HepG2 (cell line): ENCODE measurements around the gene DNAAF3. TPM values are rescaled to one million over a fixed set of nuclear protein-coding genes. Genes with fewer than 3 reads are reported as not detected.

Source experiments
- ATAC-seq: fragments of 200-7000 bp; cut with Tn5 transposase; 3 replicates; pipeline ENCODE4 v1.9.1; 2020; ENCODE audit warnings: mild to moderate bottlenecking, moderate library complexity
- BruUV-seq: library from RNA; stranded (reverse); fragments of 400-500 nt; replicated peaks from 2 replicates; lab custom pipeline; 2021; lab: Mats Ljungman, UMichigan
- CTCF ChIA-PET: fragments of 300-600 bp; formaldehyde crosslinking; extraction: SDS; loops from one replicate; lab custom pipeline; 2021; ENCODE audit warnings: low total read pairs, inconsistent platforms, low intra/inter-chr PET ratio; lab: Yijun Ruan, JAX
- POLR2A ChIA-PET: fragments of 350-600 bp; sonication (Branson Sonifier 250); formaldehyde crosslinking; loops from one replicate; lab custom pipeline; 2020; ENCODE audit warnings: antibody characterized with exemption, inconsistent platforms; lab: Yijun Ruan, JAX
- DNase-seq: peaks from one replicate; pipeline ENCODE4 v3.0.0-alpha.2; 2015; ENCODE audit warnings: low spot score
- FAIRE-seq: peaks from 3 replicates; lab custom pipeline; 2011; peaks lifted over from hg19 to GRCh38; lab: Jason Lieb, UNC
- H2AFZ ChIP-seq: one replicate; pipeline ENCODE4 v1.6.1; 2011; ENCODE audit warnings: low read length, inconsistent platforms
- H3K27ac ChIP-seq: fragments of 300-600 bp; 3 replicates; pipeline ENCODE4 v1.8.0; 2011; ENCODE audit warnings: mixed run types, mild to moderate bottlenecking, mixed read lengths, low read length, inconsistent platforms; ENCODE audit not compliant: insufficient read depth; ENCODE audit errors: extremely low read length
- H3K27me3 ChIP-seq, 2 experiments: fragments of 200-600 bp in 1 of 2; 2 replicates in 1 of 2; 3 replicates in 1 of 2; pipeline versions ENCODE4 v1.6.0 to v1.8.0; 2011; ENCODE audit warnings: low read length in 2 of 2, mild to moderate bottlenecking in 2 of 2, moderate library complexity in 2 of 2, inconsistent platforms in 1 of 2; ENCODE audit not compliant: insufficient read depth in 2 of 2, control insufficient read depth in 1 of 2
- H3K36me3 ChIP-seq, 2 experiments: fragments of 200-600 bp in 1 of 2; replicated peaks in 1 of 2; 2 replicates in 1 of 2; 3 replicates in 1 of 2; pipeline versions ENCODE4 v1.5.1 to v1.8.0; 2011; ENCODE audit warnings: low read length in 2 of 2, inconsistent platforms in 1 of 2; ENCODE audit not compliant: insufficient read depth in 2 of 2, control insufficient read depth in 1 of 2
- H3K4me1 ChIP-seq: 2 replicates; pipeline ENCODE4 v1.5.1; 2012; ENCODE audit warnings: low read length, inconsistent platforms; ENCODE audit not compliant: insufficient read depth
- H3K4me2 ChIP-seq: 2 replicates; pipeline ENCODE4 v1.6.0; 2011; ENCODE audit warnings: low read depth, low read length, inconsistent platforms
- H3K4me3 ChIP-seq, 3 experiments: fragments of 200-600 bp in 1 of 3; sonication (generic), shearing (Covaris generic) in 1 of 3; replicated peaks in 1 of 3; 2 replicates each; pipeline ENCODE4 v1.5.1; 2011 to 2016; ENCODE audit warnings: low read length in 3 of 3, inconsistent platforms in 2 of 3, low read depth in 2 of 3, mild to moderate bottlenecking in 2 of 3, control low read depth in 1 of 3, mixed read lengths in 1 of 3; ENCODE audit not compliant: insufficient read depth in 1 of 3
- H3K79me2 ChIP-seq: one replicate; pipeline ENCODE4 v1.6.1; 2011; ENCODE audit warnings: low read length, inconsistent platforms; ENCODE audit not compliant: insufficient read depth
- H3K9ac ChIP-seq: 2 replicates; pipeline ENCODE4 v1.6.0; 2011; ENCODE audit warnings: mild to moderate bottlenecking, low read depth, low read length, inconsistent platforms; ENCODE audit not compliant: insufficient read depth
- H3K9me3 ChIP-seq: 2 replicates; pipeline ENCODE4 v1.5.1; 2012; ENCODE audit warnings: mild to moderate bottlenecking, low read length
- H4K20me1 ChIP-seq: 2 replicates; pipeline ENCODE4 v1.6.0; 2011; ENCODE audit warnings: inconsistent platforms, mild to moderate bottlenecking, low read length, moderate library complexity; ENCODE audit not compliant: insufficient read depth
- AGO2 ChIP-seq: fragments of 200-400 bp; formaldehyde crosslinking; optimal IDR thresholded peaks from 2 replicates; pipeline ENCODE3; 2017; ENCODE audit warnings: mild to moderate bottlenecking, low read depth, low read length, moderate library complexity
- FOXO4 ChIP-seq: sonication (generic); formaldehyde crosslinking; conservative IDR thresholded peaks from 2 replicates; pipeline ENCODE4 v1.8.1; 2023; ENCODE audit warnings: missing genetic modification reagents
- LRRFIP1 ChIP-seq: sonication (generic); formaldehyde crosslinking; conservative IDR thresholded peaks from 2 replicates; pipeline ENCODE4 v1.4.0; 2020; ENCODE audit warnings: missing genetic modification reagents
- MAX ChIP-seq: IDR thresholded peaks from 2 replicates; pipeline ENCODE4 v1.6.1; 2012; ENCODE audit warnings: inconsistent platforms
- PHF8 ChIP-seq: sonication (generic); formaldehyde crosslinking; IDR thresholded peaks from 2 replicates; pipeline ENCODE4 v1.5.0; 2020; ENCODE audit warnings: missing genetic modification reagents
- TSC22D2 ChIP-seq: sonication (generic); formaldehyde crosslinking; IDR thresholded peaks from 2 replicates; pipeline ENCODE4 v1.5.1; 2020; ENCODE audit warnings: missing genetic modification reagents, mild to moderate bottlenecking, borderline replicate concordance
- ZBTB8A ChIP-seq: sonication (generic); formaldehyde crosslinking; IDR thresholded peaks from 2 replicates; pipeline ENCODE4 v1.4.0; 2020; ENCODE audit warnings: mild to moderate bottlenecking, low read depth, missing genetic modification reagents, borderline replicate concordance
- ZNF619 ChIP-seq: sonication (generic); formaldehyde crosslinking; IDR thresholded peaks from 2 replicates; pipeline ENCODE4 v1.4.0; 2020; ENCODE audit warnings: mild to moderate bottlenecking, missing genetic modification reagents
- WGBS: methylation state at CpG from one replicate; pipeline ENCODE4 v1.1.6; 2017; ENCODE audit warnings: low lambda C conversion rate; 5-methylcytosine and 5-hydroxymethylcytosine counted together
- in situ Hi-C: cut with HindIII; loops from 2 replicates; pipeline ENCODE4 v1.10.0; 2017; ENCODE audit warnings: low pct_unique_long_range_greater_than_20kb; ENCODE audit not compliant: extremely low pct_ligation_motif_present
- intact Hi-C: fragments of 100-400 bp; cut with micrococcal nuclease; formaldehyde crosslinking; loops from one replicate; pipeline ENCODE4 v1.10.0; 2022; ENCODE audit not compliant: unreplicated experiment
- polyA plus RNA-seq, 8 experiments: library from polyadenylated mRNA; depleted of rRNA in 3 of 8; stranded (reverse) in 7 of 8; unstranded in 1 of 8; fragments of >200 nt; fragmentation: Illumina TruSeq in 4 of 8; extraction: Trizol in 4 of 8; gene quantifications; 2 replicates each; pipeline versions ENCODE4 v1.2.1 to v1.2.3, GENCODE V29; 2011 to 2016; ENCODE audit warnings: low read depth in 4 of 8, missing spikeins in 1 of 8, mixed read lengths in 1 of 8; ENCODE audit not compliant: insufficient read depth in 1 of 8
- total RNA-seq, 5 experiments: library from RNA; depleted of rRNA; stranded (reverse); fragments of >200 nt; fragmentation: Illumina TruSeq; extraction: Trizol; gene quantifications; 2 replicates each; pipeline ENCODE4 v1.2.3, GENCODE V29; 2016; ENCODE audit warnings: low read depth in 1 of 5

Gene DNAAF3
- total and polyA plus RNA-seq, 2 of the 13 experiments (the other 11 are each of a cell fraction or from before 2014, with no cell fraction given) = 0.30 to 0.40 TPM

- in situ Hi-C loops (no loop called here), intact Hi-C loops (no loop called here)
- no peaks in the 10 kb centered on the region for H3K9me3 ChIP-seq
- H3K4me2 ChIP-seq = 0 out of 2 replicates have a peak overlapping the region, but pooled peaks have one; percentile 18
- no peak overlapping the region for H3K4me3 ChIP-seq
- no peak for ATAC-seq
- no peaks in the 10 kb centered on the region for H3K36me3 ChIP-seq
- H3K27ac ChIP-seq = no peak overlapping the region
- no peaks in the 10 kb centered on the region for H4K20me1 ChIP-seq
- H3K27me3 ChIP-seq = peaks cover 0 to 29% of the 10 kb centered on the region in 2 experiments; a peak in 2 of 5 replicates
- H3K9ac ChIP-seq = no peak overlapping the region
- H3K79me2 ChIP-seq = no peaks in the 10 kb centered on the region
- no peak for DNase-seq
- ChIA-PET POLR2A (interaction anchor here (0.6 to 0.9 kb wide), 3 partner anchors 12 to 394 kb away, joined by 3 read pairs; no protein-coding TSS in a partner anchor), CTCF (interaction anchor here (0.8 kb wide), 1 partner anchor 18 kb away, joined by 3 read pairs; no protein-coding TSS in a partner anchor)
- no peak for FAIRE-seq
- 36% methylated on average over 8 of the region's 18 CpGs for WGBS
- TF ChIP-seq ZNF619 (CRISPR knock-in tag) (no peak), LRRFIP1 (CRISPR knock-in tag) (no peak), AGO2 (no peak), MAX (no peak), TSC22D2 (CRISPR knock-in tag) (no peak), FOXO4 (CRISPR knock-in tag) (0 out of 2 replicates have a peak, but pooled peaks have one; percentile 31), PHF8 (CRISPR knock-in tag) (no peak), ZBTB8A (CRISPR knock-in tag) (no peak)
- H2AFZ ChIP-seq = no peak overlapping the region
- peaks cover 20% of the 10 kb centered on the region for H3K4me1 ChIP-seq
- BruUV-seq = no TSS peak
These were observed 7.3 kb downstream of the DNAAF3 start for GRCh38 chr19:55158848-55159749.
